Panc1 (cell line): Measurements from ENCODE around the gene PGM5. TPM values are rescaled to one million over a fixed set of nuclear protein-coding genes. Genes with fewer than 3 reads are reported as not detected.

ENCODE experiments used
- ATAC-seq: fragments of 200-7000 bp; cut with Tn5 transposase; 2 replicates; pipeline ENCODE4 v1.9.1; 2020; ENCODE audit warnings: mild to moderate bottlenecking, moderate library complexity
- BruUV-seq: library from RNA; stranded (reverse); fragments of 400-500 nt; replicated peaks from 2 replicates; lab custom pipeline; 2021; lab: Mats Ljungman, UMichigan
- CTCF ChIA-PET: fragments of 300-600 bp; sonication (Branson Sonifier 250); formaldehyde crosslinking; loops from one replicate; lab custom pipeline; 2022; ENCODE audit warnings: antibody characterized with exemption; lab: Charles Lee
- POLR2A ChIA-PET: fragments of 300-600 bp; sonication (Branson Sonifier 250); formaldehyde crosslinking; loops from one replicate; lab custom pipeline; 2022; ENCODE audit warnings: antibody characterized with exemption; lab: Charles Lee
- DNase-seq: peaks from one replicate; pipeline ENCODE4 v3.0.0-alpha.2; 2010; ENCODE audit warnings: low read depth, low spot score
- H3K27ac ChIP-seq: 2 replicates; pipeline ENCODE4 v1.5.1; 2011; ENCODE audit warnings: mild to moderate bottlenecking, low read length, inconsistent platforms
- H3K27me3 ChIP-seq: fragments of 200-500 bp; sonication (Bioruptor generic); 2 replicates; pipeline ENCODE4 v1.6.0; 2014; ENCODE audit warnings: low read length, inconsistent platforms; ENCODE audit not compliant: control insufficient read depth, insufficient read depth
- H3K36me3 ChIP-seq: fragments of 200-500 bp; sonication (Bioruptor generic); 2 replicates; pipeline ENCODE4 v1.5.1; 2014; ENCODE audit warnings: inconsistent platforms, mild to moderate bottlenecking, low read length, moderate library complexity; ENCODE audit not compliant: control insufficient read depth, insufficient read depth
- H3K4me1 ChIP-seq: 2 replicates; pipeline ENCODE4 v1.5.1; 2011; ENCODE audit warnings: inconsistent platforms, mild to moderate bottlenecking, low read length, moderate library complexity; ENCODE audit not compliant: control insufficient read depth, insufficient read depth
- H3K4me3 ChIP-seq, 2 experiments: 2 replicates each; pipeline ENCODE4 v1.5.1; 2011 to 2012; ENCODE audit warnings: low read depth in 2 of 2, low read length in 2 of 2, mild to moderate bottlenecking in 2 of 2, inconsistent platforms in 1 of 2, moderate library complexity in 1 of 2
- H3K9me3 ChIP-seq: fragments of 200-500 bp; sonication (Bioruptor generic); 2 replicates; pipeline ENCODE4 v1.5.1; 2014; ENCODE audit warnings: low read depth, mild to moderate bottlenecking, inconsistent platforms, low read length, moderate library complexity; ENCODE audit not compliant: control insufficient read depth, insufficient read depth
- POLR2AphosphoS5 ChIP-seq: IDR thresholded peaks from 2 replicates; pipeline ENCODE4 v1.6.1; 2012; ENCODE audit warnings: mild to moderate bottlenecking, low read depth, low read length, moderate library complexity
- SIN3A ChIP-seq: IDR thresholded peaks from 2 replicates; pipeline ENCODE4 v1.6.1; 2012; ENCODE audit warnings: low read depth, mild to moderate bottlenecking, low read length, moderate library complexity, borderline replicate concordance; ENCODE audit not compliant: insufficient read depth
- TCF7L2 ChIP-seq: IDR thresholded peaks from 2 replicates; pipeline ENCODE4 v1.6.1; 2011; ENCODE audit warnings: mild to moderate bottlenecking, low read depth, low read length, inconsistent platforms
- in situ Hi-C: cut with HindIII; loops from 2 replicates; pipeline ENCODE4 v1.10.0; 2016; ENCODE audit warnings: low sequenced_read_pairs, low pct_unique_long_range_greater_than_20kb
- intact Hi-C: fragments of 100-400 bp; cut with micrococcal nuclease; formaldehyde crosslinking; loops from one replicate; pipeline ENCODE4 v1.10.0; 2022; ENCODE audit not compliant: unreplicated experiment
- total RNA-seq: library from RNA; stranded (reverse); gene quantifications from one replicate; pipeline ENCODE4 v1.2.1, GENCODE V29; 2021; ENCODE audit not compliant: unreplicated experiment
- TF ChIP-seq, protein P1 (sequence below): fragments of 450-650 bp; IDR thresholded peaks from 2 replicates; pipeline ENCODE4 v1.5.1; 2017; ENCODE audit warnings: mild to moderate bottlenecking
- TF ChIP-seq, protein P2 (sequence below), 2 experiments: IDR thresholded peaks; 2 replicates each; pipeline ENCODE4 v1.6.1; 2011 to 2012; ENCODE audit warnings: low read depth in 2 of 2, control low read depth in 1 of 2, low read length in 1 of 2, mild to moderate bottlenecking in 1 of 2, moderate library complexity in 1 of 2; ENCODE audit not compliant: insufficient read depth in 1 of 2

Gene PGM5
- total RNA-seq, 1 experiment from 2014 or later = 0.21 TPM

DNA sequence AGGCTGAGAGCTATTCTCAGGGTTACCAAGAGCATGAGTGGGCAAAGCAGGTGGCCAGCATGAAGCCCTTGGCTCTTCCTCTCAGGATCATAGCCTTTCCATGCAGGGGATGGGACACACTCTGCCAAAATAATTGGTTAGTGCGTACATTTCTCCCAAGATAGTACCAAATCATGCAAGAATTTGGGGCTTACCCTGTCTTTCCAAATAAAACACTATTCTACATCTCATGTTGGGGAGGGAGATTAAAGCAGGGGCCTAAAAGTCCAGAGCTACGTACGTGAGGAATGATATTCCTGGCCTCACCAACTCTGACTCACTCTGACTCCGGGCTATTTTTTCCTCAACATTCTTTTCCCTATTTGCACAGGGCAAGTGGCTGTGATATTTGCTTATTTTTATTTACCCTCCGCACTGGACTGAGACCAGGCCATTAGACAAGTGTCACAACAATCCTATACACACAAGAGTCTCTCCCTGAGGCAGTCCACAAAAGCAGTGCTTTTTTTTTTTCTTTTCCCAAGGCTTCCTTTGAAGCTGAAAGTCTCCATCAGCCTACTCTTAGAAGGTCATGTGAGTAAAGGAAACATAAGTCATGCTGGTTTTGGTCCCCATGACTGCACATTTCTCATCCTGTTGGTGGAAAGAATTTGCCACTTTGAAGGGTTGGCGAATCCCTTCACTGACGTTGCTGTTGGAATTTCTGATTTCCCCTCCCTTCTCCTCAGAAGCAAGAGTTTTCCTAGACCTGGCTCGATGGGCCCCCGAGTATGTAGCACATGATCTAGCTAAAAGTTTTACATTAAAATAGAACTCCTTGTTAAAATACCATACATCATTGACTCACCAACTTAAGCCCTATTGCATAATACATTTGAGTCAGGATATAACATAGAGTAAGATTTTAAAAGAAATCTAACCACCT lies 144.3 kb downstream of the PGM5 start:
- in situ Hi-C loops (no loop called here), intact Hi-C loops (no loop called here)
- Histone ChIP-seq H3K9me3 (no peaks in the 10 kb centered on the region), H3K4me3 (no peak overlapping the region), H3K36me3 (no peaks in the 10 kb centered on the region), H3K27ac (no peak overlapping the region), H3K4me1 (no peaks in the 10 kb centered on the region), H3K27me3 (no peaks in the 10 kb centered on the region)
- TF ChIP-seq TCF7L2 (peak; percentile 45; the same call in 1 of the 2 replicates), POLR2AphosphoS5 (no peak), SIN3A (no peak)
- TF ChIP-seq, protein P1, sequence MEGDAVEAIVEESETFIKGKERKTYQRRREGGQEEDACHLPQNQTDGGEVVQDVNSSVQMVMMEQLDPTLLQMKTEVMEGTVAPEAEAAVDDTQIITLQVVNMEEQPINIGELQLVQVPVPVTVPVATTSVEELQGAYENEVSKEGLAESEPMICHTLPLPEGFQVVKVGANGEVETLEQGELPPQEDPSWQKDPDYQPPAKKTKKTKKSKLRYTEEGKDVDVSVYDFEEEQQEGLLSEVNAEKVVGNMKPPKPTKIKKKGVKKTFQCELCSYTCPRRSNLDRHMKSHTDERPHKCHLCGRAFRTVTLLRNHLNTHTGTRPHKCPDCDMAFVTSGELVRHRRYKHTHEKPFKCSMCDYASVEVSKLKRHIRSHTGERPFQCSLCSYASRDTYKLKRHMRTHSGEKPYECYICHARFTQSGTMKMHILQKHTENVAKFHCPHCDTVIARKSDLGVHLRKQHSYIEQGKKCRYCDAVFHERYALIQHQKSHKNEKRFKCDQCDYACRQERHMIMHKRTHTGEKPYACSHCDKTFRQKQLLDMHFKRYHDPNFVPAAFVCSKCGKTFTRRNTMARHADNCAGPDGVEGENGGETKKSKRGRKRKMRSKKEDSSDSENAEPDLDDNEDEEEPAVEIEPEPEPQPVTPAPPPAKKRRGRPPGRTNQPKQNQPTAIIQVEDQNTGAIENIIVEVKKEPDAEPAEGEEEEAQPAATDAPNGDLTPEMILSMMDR = no peak
- TF ChIP-seq, protein P2, sequence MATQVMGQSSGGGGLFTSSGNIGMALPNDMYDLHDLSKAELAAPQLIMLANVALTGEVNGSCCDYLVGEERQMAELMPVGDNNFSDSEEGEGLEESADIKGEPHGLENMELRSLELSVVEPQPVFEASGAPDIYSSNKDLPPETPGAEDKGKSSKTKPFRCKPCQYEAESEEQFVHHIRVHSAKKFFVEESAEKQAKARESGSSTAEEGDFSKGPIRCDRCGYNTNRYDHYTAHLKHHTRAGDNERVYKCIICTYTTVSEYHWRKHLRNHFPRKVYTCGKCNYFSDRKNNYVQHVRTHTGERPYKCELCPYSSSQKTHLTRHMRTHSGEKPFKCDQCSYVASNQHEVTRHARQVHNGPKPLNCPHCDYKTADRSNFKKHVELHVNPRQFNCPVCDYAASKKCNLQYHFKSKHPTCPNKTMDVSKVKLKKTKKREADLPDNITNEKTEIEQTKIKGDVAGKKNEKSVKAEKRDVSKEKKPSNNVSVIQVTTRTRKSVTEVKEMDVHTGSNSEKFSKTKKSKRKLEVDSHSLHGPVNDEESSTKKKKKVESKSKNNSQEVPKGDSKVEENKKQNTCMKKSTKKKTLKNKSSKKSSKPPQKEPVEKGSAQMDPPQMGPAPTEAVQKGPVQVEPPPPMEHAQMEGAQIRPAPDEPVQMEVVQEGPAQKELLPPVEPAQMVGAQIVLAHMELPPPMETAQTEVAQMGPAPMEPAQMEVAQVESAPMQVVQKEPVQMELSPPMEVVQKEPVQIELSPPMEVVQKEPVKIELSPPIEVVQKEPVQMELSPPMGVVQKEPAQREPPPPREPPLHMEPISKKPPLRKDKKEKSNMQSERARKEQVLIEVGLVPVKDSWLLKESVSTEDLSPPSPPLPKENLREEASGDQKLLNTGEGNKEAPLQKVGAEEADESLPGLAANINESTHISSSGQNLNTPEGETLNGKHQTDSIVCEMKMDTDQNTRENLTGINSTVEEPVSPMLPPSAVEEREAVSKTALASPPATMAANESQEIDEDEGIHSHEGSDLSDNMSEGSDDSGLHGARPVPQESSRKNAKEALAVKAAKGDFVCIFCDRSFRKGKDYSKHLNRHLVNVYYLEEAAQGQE (IDR thresholded peaks at IDR 0.05; ENCODE audit: insufficient read depth in 1 of 2, low read depth in 2 of 2, low read length in 1 of 2) = no peak
- peak; percentile 43 for DNase-seq
- peak; percentile 91 for ATAC-seq
- ChIA-PET CTCF (no interaction called here), POLR2A (interaction anchor here (0.5 kb wide), 1 partner anchor 19 kb away, joined by 3 read pairs; no protein-coding TSS in a partner anchor)
- BruUV-seq = no TSS peak

DNA sequence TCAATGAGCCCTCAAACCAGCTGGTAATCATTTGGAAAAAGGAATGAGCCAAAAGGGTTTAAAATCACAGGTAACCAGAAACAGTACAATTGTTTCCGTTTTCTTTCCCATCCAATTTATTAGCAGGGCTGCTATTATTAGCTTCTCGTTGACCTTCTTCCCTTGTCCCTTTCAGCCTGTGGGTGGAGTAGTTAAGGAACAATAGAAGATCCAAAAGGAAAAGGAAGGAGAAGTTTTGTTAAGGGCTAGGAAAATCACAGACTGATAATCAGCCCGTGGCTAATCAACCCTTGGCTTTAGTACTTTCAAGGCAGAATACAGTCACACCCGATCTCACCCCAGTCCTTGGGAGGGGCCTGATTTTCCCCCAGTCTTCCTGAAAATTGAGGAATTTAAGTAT lies 145.9 kb downstream of the PGM5 start:
- Histone ChIP-seq H3K4me1 (no peaks in the 10 kb centered on the region), H3K27me3 (no peaks in the 10 kb centered on the region), H3K4me3 (no peak overlapping the region), H3K36me3 (no peaks in the 10 kb centered on the region), H3K9me3 (no peaks in the 10 kb centered on the region), H3K27ac (no peak overlapping the region)
- ATAC-seq = no peak
- in situ Hi-C loops (no loop called here), intact Hi-C loops (no loop called here)
- no peak for DNase-seq
- TF ChIP-seq SIN3A = no peak
- ChIA-PET CTCF (no interaction called here), POLR2A (no interaction called here)
- no TSS peak for BruUV-seq
